ENCODE measurements around the gene ERCC4.

ERCC4 gene

GRCh38 chr16:13984794-13985193 is 64.8 kb downstream of the ERCC4 start:
- DNase-seq (ENCODE audit: insufficient read length, low spot score) (no peak), FAIRE-seq (no peak)

GRCh38 chr16:13988038-13988437 is 68.1 kb downstream of the ERCC4 start:
- FAIRE-seq (no peak), DNase-seq (ENCODE audit: insufficient read length, low spot score) (no peak)

GRCh38 chr16:13992322-13992721 is 72.4 kb downstream of the ERCC4 start:
- no peak for FAIRE-seq
- no peak for DNase-seq (ENCODE audit: insufficient read length, low spot score)

- DNase-seq (ENCODE audit: insufficient read length, low spot score) (no peak), FAIRE-seq (no peak)
Observed at GRCh38 chr16:13992976-13993375, 73.0 kb downstream of the ERCC4 start.

GRCh38 chr16:13994239-13995106 is 74.5 kb downstream of the ERCC4 start:
- no peak for FAIRE-seq
- DNase-seq (ENCODE audit: insufficient read length, low spot score) = no peak

- DNase-seq (ENCODE audit: insufficient read length, low spot score) (no peak), FAIRE-seq (no peak)
Observed at GRCh38 chr16:13995194-13995593, 75.2 kb downstream of the ERCC4 start.

GRCh38 chr16:13996778-13997288 is 76.9 kb downstream of the ERCC4 start:
- no peak for FAIRE-seq
- DNase-seq (ENCODE audit: insufficient read length, low spot score) = no peak

GRCh38 chr16:13997526-13997925 is 77.6 kb downstream of the ERCC4 start:
- FAIRE-seq (no peak), DNase-seq (ENCODE audit: insufficient read length, low spot score) (no peak)

GRCh38 chr16:13997933-13998332 is 78.0 kb downstream of the ERCC4 start:
- FAIRE-seq = no peak
- DNase-seq (ENCODE audit: insufficient read length, low spot score) = no peak

- FAIRE-seq = no peak
- no peak for DNase-seq (ENCODE audit: insufficient read length, low spot score)
Observed at GRCh38 chr16:13999071-13999894, 79.3 kb downstream of the ERCC4 start.

GRCh38 chr16:13999895-14000425 is 80.0 kb downstream of the ERCC4 start:
- FAIRE-seq (no peak), DNase-seq (ENCODE audit: insufficient read length, low spot score) (no peak)

GRCh38 chr16:14001521-14001920 is 81.6 kb downstream of the ERCC4 start:
- DNase-seq (ENCODE audit: insufficient read length, low spot score) = no peak
- FAIRE-seq = no peak
